ENCODE data around the gene OPRM1.

The OPRM1 gene

GRCh38 chr6:154218301-154218700, 179.3 kb downstream of the OPRM1 start:
- H3K4me3 ChIP-seq (ENCODE audit: low read depth, low read length), result no peak overlapping the region
- no peak for DNase-seq (ENCODE audit: low read depth)
- TF ChIP-seq, protein P1, sequence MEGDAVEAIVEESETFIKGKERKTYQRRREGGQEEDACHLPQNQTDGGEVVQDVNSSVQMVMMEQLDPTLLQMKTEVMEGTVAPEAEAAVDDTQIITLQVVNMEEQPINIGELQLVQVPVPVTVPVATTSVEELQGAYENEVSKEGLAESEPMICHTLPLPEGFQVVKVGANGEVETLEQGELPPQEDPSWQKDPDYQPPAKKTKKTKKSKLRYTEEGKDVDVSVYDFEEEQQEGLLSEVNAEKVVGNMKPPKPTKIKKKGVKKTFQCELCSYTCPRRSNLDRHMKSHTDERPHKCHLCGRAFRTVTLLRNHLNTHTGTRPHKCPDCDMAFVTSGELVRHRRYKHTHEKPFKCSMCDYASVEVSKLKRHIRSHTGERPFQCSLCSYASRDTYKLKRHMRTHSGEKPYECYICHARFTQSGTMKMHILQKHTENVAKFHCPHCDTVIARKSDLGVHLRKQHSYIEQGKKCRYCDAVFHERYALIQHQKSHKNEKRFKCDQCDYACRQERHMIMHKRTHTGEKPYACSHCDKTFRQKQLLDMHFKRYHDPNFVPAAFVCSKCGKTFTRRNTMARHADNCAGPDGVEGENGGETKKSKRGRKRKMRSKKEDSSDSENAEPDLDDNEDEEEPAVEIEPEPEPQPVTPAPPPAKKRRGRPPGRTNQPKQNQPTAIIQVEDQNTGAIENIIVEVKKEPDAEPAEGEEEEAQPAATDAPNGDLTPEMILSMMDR (conservative IDR thresholded peaks at IDR 0.05; ENCODE audit: low read depth, low read length), result no peak

- no peak overlapping the region for H3K4me3 ChIP-seq (ENCODE audit: low read depth, low read length)
- TF ChIP-seq, protein P1 (conservative IDR thresholded peaks at IDR 0.05; ENCODE audit: low read depth, low read length), result no peak
- DNase-seq (ENCODE audit: low read depth), result no peak
Observed at GRCh38 chr6:154218787-154219186, 179.7 kb downstream of the OPRM1 start.

GRCh38 chr6:154219250-154219649, 180.2 kb downstream of the OPRM1 start:
- DNase-seq (ENCODE audit: low read depth), result no peak
- no peak overlapping the region for H3K4me3 ChIP-seq (ENCODE audit: low read depth, low read length)
- TF ChIP-seq, protein P1 (conservative IDR thresholded peaks at IDR 0.05; ENCODE audit: low read depth, low read length), result no peak

- no peak for DNase-seq (ENCODE audit: low read depth)
- no peak overlapping the region for H3K4me3 ChIP-seq (ENCODE audit: low read depth, low read length)
- TF ChIP-seq, protein P1 (conservative IDR thresholded peaks at IDR 0.05; ENCODE audit: low read depth, low read length), result no peak
Observed at GRCh38 chr6:154222716-154223115, 183.7 kb downstream of the OPRM1 start.

- TF ChIP-seq, protein P1 (conservative IDR thresholded peaks at IDR 0.05; ENCODE audit: low read depth, low read length), result no peak
- no peak overlapping the region for H3K4me3 ChIP-seq (ENCODE audit: low read depth, low read length)
- no peak for DNase-seq (ENCODE audit: low read depth)
Observed at GRCh38 chr6:154223296-154223695, 184.3 kb downstream of the OPRM1 start.

GRCh38 chr6:154226461-154226860, 187.4 kb downstream of the OPRM1 start:
- DNase-seq (ENCODE audit: low read depth), result no peak
- TF ChIP-seq, protein P1 (conservative IDR thresholded peaks at IDR 0.05; ENCODE audit: low read depth, low read length), result no peak
- no peak overlapping the region for H3K4me3 ChIP-seq (ENCODE audit: low read depth, low read length)

- TF ChIP-seq, protein P1 (conservative IDR thresholded peaks at IDR 0.05; ENCODE audit: low read depth, low read length), result no peak
- no peak for DNase-seq (ENCODE audit: low read depth)
- no peak overlapping the region for H3K4me3 ChIP-seq (ENCODE audit: low read depth, low read length)
Observed at GRCh38 chr6:154227862-154228520, 189.0 kb downstream of the OPRM1 start.
